Endodermal cell (in vitro differentiated cells): Measurements from ENCODE around the gene AGBL1. TPM values are rescaled to one million over a fixed set of nuclear protein-coding genes. Genes with fewer than 3 reads are reported as not detected.

Source experiments
- DNase-seq: peaks from one replicate; pipeline ENCODE4 v3.0.0-alpha.2; 2017
- H3K27ac ChIP-seq: 2 replicates; pipeline ENCODE4 v1.5.1; 2013; ENCODE audit warnings: mild to moderate bottlenecking, low read depth, low read length, moderate library complexity
- H3K27me3 ChIP-seq: 2 replicates; pipeline ENCODE4 v1.6.1; 2013; ENCODE audit warnings: mild to moderate bottlenecking, low read length, moderate library complexity; ENCODE audit not compliant: insufficient read depth, control insufficient read depth, poor library complexity, severe bottlenecking
- H3K36me3 ChIP-seq: 2 replicates; pipeline ENCODE4 v1.7.0; 2013; ENCODE audit warnings: mild to moderate bottlenecking, low read length, moderate library complexity; ENCODE audit not compliant: control insufficient read depth, insufficient read depth
- H3K4me1 ChIP-seq: one replicate; pipeline ENCODE4 v1.7.0; 2013; ENCODE audit warnings: low read length; ENCODE audit not compliant: control insufficient read depth, insufficient read depth
- H3K4me3 ChIP-seq: 2 replicates; pipeline ENCODE4 v1.5.1; 2013; ENCODE audit warnings: mild to moderate bottlenecking, low read length, moderate library complexity
- H3K9ac ChIP-seq: 2 replicates; pipeline ENCODE4 v1.6.1; 2013; ENCODE audit warnings: mild to moderate bottlenecking, low read length, moderate library complexity; ENCODE audit not compliant: poor library complexity, severe bottlenecking; ENCODE audit errors: extremely low read depth
- H3K9me3 ChIP-seq: 2 replicates; pipeline ENCODE4 v1.6.1; 2013; ENCODE audit warnings: mild to moderate bottlenecking, low read length, moderate library complexity; ENCODE audit not compliant: control insufficient read depth
- H3K27ac Mint-ChIP-seq: 2 replicates; pipeline ENCODE4 v1.8.0; 2020; ENCODE audit warnings: mixed read lengths
- H3K27me3 Mint-ChIP-seq: 2 replicates; pipeline ENCODE4 v1.8.0; 2021; ENCODE audit warnings: mild to moderate bottlenecking, mixed read lengths; ENCODE audit not compliant: insufficient read depth
- H3K36me3 Mint-ChIP-seq: 2 replicates; pipeline ENCODE4 v1.8.0; 2020; ENCODE audit warnings: low read depth, mixed read lengths
- H3K4me1 Mint-ChIP-seq: 2 replicates; pipeline ENCODE4 v1.8.0; 2020; ENCODE audit warnings: mixed read lengths
- H3K4me3 Mint-ChIP-seq: 2 replicates; pipeline ENCODE4 v1.8.0; 2020; ENCODE audit warnings: mild to moderate bottlenecking, moderate library complexity, mixed read lengths
- H3K9me3 Mint-ChIP-seq: 2 replicates; pipeline ENCODE4 v1.8.0; 2020; ENCODE audit warnings: mild to moderate bottlenecking, mixed read lengths
- WGBS, 2 experiments: methylation state at CpG; one replicate each; pipeline versions ENCODE4 v1.1.5 to v1.1.7; 2013; ENCODE audit warnings: missing lambda C conversion rate in 2 of 2, mixed read lengths in 1 of 2; ENCODE audit not compliant: insufficient coverage in 1 of 2, insufficient read length in 1 of 2; 5-methylcytosine and 5-hydroxymethylcytosine counted together
- total RNA-seq, 2 donors: library from RNA; stranded (reverse); fragmentation: NEBNext Ultra II Directional in 1 of 2; extraction: Animal tissue kit (Norgen Biotek cat#: 25700) in 1 of 2; gene quantifications; 2 replicates in 1 of 2; 3 replicates in 1 of 2; pipeline ENCODE4 v1.2.1, GENCODE V29; 2021
- TF ChIP-seq, protein P1 (sequence below): fragments of 200-600 bp; sonication (generic); conservative IDR thresholded peaks from 2 replicates; pipeline ENCODE4 v1.5.0; 2021; ENCODE audit warnings: antibody characterized with exemption, mild to moderate bottlenecking

Gene AGBL1
- total RNA-seq, 2 donors from 2014 or later: 0.07 to 0.11 TPM

GRCh38 chr15:87045746-87046145, 966.1 kb downstream of the AGBL1 start:
- Histone ChIP-seq H3K27ac (no peak overlapping the region), H3K27me3 (no peaks in the 10 kb centered on the region), H3K4me1 (no peaks in the 10 kb centered on the region), H3K36me3 (no peaks in the 10 kb centered on the region), H3K4me3 (no peak overlapping the region), H3K9me3 (no peaks in the 10 kb centered on the region), H3K9ac (no peak overlapping the region)
- Mint-ChIP-seq H3K9me3 (no peaks in the 10 kb centered on the region), H3K36me3 (no peaks in the 10 kb centered on the region), H3K4me3 (no peak overlapping the region), H3K27me3 (no peaks in the 10 kb centered on the region), H3K4me1 (peaks cover 3% of the 10 kb centered on the region), H3K27ac (no peak overlapping the region)
- DNase-seq: no peak
- 88% methylated on average over 1 of the region's 1 CpG; no CpG with 5 or more reads in 1 of the 2 experiments for WGBS, 2 experiments
- TF ChIP-seq, protein P1, sequence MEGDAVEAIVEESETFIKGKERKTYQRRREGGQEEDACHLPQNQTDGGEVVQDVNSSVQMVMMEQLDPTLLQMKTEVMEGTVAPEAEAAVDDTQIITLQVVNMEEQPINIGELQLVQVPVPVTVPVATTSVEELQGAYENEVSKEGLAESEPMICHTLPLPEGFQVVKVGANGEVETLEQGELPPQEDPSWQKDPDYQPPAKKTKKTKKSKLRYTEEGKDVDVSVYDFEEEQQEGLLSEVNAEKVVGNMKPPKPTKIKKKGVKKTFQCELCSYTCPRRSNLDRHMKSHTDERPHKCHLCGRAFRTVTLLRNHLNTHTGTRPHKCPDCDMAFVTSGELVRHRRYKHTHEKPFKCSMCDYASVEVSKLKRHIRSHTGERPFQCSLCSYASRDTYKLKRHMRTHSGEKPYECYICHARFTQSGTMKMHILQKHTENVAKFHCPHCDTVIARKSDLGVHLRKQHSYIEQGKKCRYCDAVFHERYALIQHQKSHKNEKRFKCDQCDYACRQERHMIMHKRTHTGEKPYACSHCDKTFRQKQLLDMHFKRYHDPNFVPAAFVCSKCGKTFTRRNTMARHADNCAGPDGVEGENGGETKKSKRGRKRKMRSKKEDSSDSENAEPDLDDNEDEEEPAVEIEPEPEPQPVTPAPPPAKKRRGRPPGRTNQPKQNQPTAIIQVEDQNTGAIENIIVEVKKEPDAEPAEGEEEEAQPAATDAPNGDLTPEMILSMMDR: no peak

DNA sequence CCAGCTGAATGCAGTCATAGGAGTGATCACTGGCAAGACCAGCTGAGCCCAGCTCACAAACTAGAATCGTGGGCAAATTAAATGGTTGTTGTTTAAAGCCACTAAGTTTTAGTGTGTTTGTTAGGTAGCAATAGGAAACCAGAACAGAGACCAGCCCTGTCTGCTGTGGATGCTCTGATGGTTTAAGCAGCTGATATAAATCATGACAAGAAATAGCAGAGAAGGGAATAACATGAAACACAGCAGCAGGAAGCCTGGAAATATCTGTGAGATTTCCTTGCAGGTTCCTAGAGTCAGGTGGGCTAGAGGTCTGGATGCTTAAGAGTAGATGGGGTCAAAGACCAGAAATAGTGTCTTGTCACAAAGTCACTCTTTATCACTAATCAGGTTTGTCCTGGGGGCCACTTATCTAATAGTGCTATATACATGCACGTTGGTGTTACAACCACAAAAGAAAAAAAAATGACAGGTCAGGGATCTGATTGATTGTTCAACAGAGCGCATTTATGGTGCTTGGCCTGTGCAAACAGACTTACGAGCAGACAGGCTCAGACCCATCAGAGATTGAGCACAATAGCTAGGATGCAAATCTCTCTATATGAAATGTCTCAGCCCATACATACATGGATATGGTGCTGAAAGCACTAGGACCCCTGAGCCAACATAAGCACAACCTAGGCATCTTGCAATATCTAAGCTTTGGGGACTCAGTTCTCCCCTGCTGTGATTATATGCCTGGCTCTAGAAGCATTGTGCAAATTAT, 967.7 kb downstream of the AGBL1 start:
- Histone ChIP-seq H3K4me3 (no peak overlapping the region), H3K27me3 (no peaks in the 10 kb centered on the region), H3K9me3 (no peaks in the 10 kb centered on the region), H3K27ac (no peak overlapping the region), H3K4me1 (no peaks in the 10 kb centered on the region), H3K9ac (no peak overlapping the region), H3K36me3 (no peaks in the 10 kb centered on the region)
- H3K36me3 Mint-ChIP-seq: no peaks in the 10 kb centered on the region
- TF ChIP-seq, protein P1: no peak
- peaks cover 3% of the 10 kb centered on the region for H3K4me1 Mint-ChIP-seq
- WGBS, 2 experiments: 88 to 93% methylated on average over 4 of the region's 4 CpGs
- H3K27ac Mint-ChIP-seq: no peak overlapping the region
- no peak overlapping the region for H3K4me3 Mint-ChIP-seq
- no peaks in the 10 kb centered on the region for H3K9me3 Mint-ChIP-seq
- H3K27me3 Mint-ChIP-seq: no peaks in the 10 kb centered on the region
- DNase-seq: no peak
